HG02798 (cell line): ENCODE results near the gene ACTN4.
"Not testable (repeated sequence)": the region's sequence is repeated elsewhere in the genome, so short reads cannot be mapped to it uniquely, and the experiment has no call there.

Experiments
- ATAC-seq: cut with Tn5 transposase; IDR thresholded peaks from one replicate; pipeline ENCODE4 v1.9.1; 2021; ENCODE audit warnings: mild to moderate bottlenecking; ENCODE audit not compliant: unreplicated experiment, poor library complexity

Gene ACTN4

DNA sequence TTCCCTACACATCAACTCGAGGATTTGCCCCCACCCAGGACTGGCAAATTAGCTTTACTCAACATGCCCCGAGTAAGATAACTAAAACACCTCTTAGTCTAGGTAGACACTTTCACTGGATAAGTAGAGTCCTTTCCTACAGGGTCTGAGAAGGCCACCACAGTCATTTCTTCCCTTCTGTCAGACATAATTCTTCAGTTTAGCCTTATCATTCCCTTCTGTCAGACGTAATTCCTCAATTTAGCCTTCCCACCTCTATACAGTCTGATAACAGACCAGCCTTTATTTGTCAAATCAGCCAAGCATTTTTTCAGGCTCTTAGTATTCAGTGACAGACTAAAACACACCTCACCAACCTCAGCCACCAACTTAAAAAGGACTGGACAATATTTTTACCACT lies 106.3 kb downstream of the ACTN4 start:
- ATAC-seq = not testable (repeated sequence)

- ATAC-seq = not testable (repeated sequence)
Observed at GRCh38 chr19:38754196-38754595, 106.7 kb downstream of the ACTN4 start.

- ATAC-seq = no peak
Observed at GRCh38 chr19:38759590-38760003, 112.1 kb downstream of the ACTN4 start.

DNA sequence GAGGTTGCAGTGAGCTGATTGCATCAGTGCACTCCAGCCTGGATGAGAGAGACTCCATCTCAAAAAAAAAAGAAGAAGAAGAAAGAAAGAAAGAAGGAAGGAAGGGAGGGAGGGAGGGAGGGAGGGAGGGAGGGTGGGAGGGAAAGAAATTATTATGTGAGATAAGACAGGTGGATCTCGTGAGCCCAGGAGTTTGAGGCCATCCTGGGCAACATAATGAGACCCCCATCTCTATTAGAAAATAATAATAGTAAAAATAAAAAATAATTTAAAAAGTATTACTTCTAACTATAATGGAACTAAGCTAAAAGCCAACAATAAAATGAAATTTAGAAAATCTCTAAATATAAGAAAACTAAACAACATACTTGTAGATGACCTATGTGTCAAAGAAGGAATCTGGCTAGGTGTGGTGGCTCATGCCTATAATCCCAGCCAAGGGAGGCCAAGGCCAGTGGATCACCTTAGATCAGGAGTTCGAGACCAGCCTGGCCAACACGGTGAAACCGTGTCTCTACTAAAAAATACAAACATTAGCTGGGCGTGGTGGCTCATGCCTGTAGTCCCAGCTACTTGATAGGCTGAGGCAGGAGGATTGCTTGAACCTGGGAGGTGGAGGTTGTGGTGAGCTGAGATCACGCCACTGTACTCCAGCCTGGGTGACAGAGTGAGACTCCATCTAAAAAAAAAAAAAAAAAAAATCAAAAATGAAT lies 113.5 kb downstream of the ACTN4 start:
- ATAC-seq = not testable (repeated sequence)

GRCh38 chr19:38761884-38762389 lies 114.5 kb downstream of the ACTN4 start:
- not testable (repeated sequence) for ATAC-seq

DNA sequence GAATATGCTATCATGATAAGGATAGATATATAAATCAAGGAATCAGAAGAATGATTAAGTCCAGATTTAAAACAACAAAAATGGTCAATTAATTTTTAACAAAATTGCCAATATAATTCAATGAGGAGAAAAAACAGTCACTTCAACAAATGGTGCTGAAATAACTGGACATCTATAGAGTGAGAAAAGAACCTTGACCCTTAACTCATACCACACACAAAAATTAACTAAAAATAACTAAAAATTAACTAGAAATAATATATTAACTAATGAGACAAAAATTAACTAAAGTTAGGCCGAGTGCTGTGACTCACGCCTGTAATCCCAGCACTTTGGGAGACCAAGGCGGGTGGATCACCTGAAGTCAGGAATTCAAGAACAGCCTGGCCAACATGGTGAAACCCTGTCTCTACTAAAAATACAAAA lies 116.4 kb downstream of the ACTN4 start:
- ATAC-seq = no peak

- ATAC-seq = no peak
Observed at GRCh38 chr19:38765214-38765613, 117.8 kb downstream of the ACTN4 start.

DNA sequence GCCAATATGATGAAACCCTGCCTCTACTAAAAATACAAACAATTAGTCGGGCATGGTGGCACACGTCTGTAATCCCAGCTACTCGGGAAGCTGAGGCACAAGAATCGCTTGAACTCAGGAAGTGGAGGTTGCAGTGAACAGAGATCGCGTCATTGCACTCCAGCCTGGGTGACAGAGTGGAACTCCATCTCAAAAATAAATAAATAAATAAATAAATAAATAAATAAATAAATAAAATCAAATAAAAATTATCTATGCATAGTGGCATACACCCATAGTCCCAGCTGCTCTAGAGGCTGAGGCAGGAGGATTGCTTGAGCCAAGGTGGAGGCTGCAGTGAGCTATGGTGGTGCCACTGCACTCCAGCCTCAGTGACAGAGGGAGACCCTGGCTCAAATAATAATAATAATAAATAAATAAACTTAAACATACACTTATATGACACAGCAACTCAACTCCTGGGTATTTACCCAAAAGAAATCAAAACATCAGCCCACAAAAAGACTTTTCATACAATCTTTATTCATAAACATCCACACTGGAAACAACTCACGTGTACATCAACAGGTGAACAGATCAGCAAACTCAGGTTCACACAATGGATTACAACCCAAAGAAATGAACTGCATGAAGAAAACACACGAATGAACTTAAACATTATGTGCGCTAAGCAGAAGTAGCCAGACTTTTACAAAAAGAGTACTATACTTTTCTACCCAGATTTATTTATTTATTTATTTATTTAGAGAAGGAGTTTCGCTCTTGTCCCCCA lies 119.0 kb downstream of the ACTN4 start:
- no peak for ATAC-seq

- peak; percentile 71 for ATAC-seq
Observed at GRCh38 chr19:38769635-38770211, 122.3 kb downstream of the ACTN4 start.

- ATAC-seq = not testable (repeated sequence)
Observed at GRCh38 chr19:38770228-38770948, 122.9 kb downstream of the ACTN4 start.

DNA sequence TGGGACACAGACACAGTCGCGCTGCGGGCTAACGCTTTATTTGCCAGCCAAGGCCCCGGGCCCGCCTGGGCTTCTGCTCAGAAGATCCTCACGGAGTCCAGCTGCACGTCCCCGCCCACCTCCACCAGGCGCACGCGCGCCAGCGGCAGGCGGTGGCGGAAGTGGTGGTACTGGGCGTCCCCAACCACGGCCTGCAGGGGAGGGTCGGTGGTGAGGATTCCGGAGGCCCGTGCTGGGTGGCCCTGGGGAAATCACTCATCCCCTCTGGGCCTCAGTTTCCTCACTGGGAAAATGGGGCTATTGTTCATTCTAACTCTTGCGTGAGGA lies 123.5 kb downstream of the ACTN4 start:
- ATAC-seq = peak; percentile 64

- ATAC-seq = not testable (repeated sequence)
Observed at GRCh38 chr19:38771569-38771968, 124.1 kb downstream of the ACTN4 start.

GRCh38 chr19:38773469-38774177 lies 126.2 kb downstream of the ACTN4 start, which contains the start of gene LGALS7:
Gene LGALS7 (minus strand): TSS chr19:38773517. CDS start chr19:38773492, 25 bp downstream.
- no peak for ATAC-seq

GRCh38 chr19:38774181-38774950 lies 126.9 kb downstream of the ACTN4 start:
- no peak for ATAC-seq

DNA sequence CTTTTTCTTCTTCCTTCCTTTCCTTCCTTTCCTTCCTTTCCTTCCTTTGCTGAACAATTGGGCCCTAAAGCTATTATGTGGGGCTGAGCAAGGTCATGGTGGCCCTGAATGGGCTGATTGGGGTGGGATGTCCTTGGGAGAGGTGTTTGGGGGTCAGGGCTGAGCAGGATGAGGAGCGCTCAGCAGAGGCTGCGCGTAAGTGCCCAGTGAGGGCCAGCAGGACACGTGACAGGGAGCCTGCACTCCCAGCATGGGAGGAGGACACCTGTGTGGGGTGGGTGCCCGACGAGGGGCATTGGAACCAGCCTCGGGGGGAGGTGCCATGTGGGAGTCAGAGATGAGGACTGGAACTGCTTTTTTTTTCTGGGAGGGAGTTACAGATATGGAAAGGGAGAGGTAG lies 131.3 kb downstream of the ACTN4 start:
- no peak for ATAC-seq

DNA sequence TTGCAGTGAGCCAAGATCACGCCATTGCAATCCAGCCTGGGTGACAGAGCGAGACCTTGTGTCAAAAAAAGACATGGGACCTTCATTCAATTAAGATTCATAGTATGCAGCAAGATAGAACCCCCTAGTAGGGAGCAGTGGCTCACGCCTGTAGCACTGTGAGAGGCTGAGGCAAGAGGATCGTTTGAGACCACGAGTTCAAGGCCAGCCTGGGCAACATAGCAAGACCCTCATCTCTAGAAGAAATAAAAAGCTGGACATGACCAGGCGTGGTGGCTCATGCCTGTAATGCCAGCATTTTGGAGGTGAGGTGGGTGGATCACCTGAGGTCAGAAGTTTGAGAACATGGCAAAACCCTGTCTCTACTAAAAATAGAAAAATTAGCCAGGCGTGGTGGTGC lies 133.0 kb downstream of the ACTN4 start:
- no peak for ATAC-seq

DNA sequence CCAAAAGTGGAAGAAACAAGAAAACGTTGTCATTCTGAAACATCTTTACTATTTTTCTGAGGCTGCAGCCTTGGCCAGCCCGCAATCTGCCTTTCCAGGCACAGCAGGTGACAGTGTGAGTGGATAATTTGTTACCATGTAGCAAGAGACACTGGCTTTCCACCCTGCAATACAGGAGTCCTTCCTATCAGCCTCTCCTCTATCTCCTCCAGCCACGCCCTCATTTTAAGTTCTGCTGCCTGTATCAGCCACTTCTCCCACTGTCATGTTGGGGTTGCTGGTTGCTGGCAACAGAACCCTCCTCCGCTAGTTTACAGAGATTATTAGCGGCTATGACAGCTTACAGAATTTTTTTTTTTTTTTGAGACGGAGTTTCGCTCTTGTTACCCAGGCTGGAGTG lies 133.6 kb downstream of the ACTN4 start:
- ATAC-seq = no peak
